Testis (tissue), 2 donors: ENCODE results near the gene DCXR.

Experiments used
- POLR2A ChIP-seq: fragments of 450-650 bp; IDR thresholded peaks from one replicate; pipeline ENCODE4 v1.6.1; 2017; ENCODE audit warnings: antibody characterized with exemption, mild to moderate bottlenecking, moderate library complexity
- TF ChIP-seq, protein P1 (sequence below), 3 experiments: fragments of 450-650 bp in 2 of 3; fragments of 200-600 bp in 1 of 3; sonication (generic) in 1 of 3; IDR thresholded peaks; one replicate each; pipeline ENCODE4 v1.5.1; 2016 to 2019; ENCODE audit warnings: antibody characterized with exemption in 3 of 3, mild to moderate bottlenecking in 2 of 3, moderate library complexity in 1 of 3

DNA sequence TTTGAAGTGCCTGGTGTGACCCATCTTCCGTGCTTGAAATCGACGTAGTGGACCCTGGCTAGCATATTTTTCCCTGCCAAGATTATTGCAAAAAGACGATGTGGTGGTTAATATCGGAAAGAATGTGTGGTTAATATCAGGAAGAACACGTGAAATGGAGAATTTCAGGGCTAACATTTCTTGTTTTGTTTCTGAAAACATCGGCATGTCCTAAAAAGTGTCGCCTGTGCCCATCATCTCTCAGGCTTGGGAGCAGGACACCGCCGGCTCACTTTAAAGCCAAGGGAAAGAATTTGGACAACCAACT lies 345 bp upstream of the DCXR start:
- TF ChIP-seq, protein P1, sequence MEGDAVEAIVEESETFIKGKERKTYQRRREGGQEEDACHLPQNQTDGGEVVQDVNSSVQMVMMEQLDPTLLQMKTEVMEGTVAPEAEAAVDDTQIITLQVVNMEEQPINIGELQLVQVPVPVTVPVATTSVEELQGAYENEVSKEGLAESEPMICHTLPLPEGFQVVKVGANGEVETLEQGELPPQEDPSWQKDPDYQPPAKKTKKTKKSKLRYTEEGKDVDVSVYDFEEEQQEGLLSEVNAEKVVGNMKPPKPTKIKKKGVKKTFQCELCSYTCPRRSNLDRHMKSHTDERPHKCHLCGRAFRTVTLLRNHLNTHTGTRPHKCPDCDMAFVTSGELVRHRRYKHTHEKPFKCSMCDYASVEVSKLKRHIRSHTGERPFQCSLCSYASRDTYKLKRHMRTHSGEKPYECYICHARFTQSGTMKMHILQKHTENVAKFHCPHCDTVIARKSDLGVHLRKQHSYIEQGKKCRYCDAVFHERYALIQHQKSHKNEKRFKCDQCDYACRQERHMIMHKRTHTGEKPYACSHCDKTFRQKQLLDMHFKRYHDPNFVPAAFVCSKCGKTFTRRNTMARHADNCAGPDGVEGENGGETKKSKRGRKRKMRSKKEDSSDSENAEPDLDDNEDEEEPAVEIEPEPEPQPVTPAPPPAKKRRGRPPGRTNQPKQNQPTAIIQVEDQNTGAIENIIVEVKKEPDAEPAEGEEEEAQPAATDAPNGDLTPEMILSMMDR (IDR thresholded peaks at IDR 0.05) = no peak
- no peak for TF ChIP-seq POLR2A
